Measurements from ENCODE around the gene BRD2.

BRD2 gene

DNA sequence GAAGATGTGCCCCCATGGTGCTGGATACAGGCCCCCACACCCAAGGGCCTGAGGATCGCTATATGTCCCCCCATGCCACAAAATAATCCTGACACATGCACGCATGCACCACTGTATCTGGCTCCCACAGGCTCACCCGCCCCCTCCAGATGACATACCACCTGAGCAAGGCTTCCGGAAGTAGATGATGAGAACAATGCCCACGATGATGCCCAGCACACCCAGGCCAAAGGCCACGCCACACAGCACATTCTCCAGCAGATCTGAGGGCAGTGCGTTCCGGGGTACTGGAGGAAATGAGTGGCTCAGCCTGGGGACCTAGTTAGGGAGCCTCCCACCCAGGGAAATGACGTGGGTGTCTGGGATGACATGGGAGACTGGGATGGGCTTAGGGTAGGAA is 19.3 kb upstream of the BRD2 start:
- DNase-seq (ENCODE audit: low spot score): no peak

DNA sequence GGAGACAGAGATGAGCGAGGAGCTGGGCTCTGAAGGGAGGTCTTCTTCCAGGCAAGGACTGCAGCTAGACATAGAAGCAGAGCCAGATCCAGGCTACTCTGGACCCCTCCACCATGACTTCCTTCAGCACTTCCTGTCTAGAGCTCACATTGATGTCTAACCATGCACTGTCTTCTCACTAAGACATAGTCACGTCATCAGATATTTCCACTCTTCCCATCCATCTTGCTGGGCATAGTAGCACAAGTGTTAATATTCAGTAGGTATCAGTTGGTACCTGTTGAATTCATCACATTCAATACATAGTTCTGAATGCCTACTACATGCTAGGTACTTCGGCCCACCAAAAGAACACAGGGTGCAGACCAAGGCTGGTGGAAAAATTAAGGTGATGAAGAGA is 18.4 kb upstream of the BRD2 start:
- no peak for DNase-seq (ENCODE audit: low spot score)

DNA sequence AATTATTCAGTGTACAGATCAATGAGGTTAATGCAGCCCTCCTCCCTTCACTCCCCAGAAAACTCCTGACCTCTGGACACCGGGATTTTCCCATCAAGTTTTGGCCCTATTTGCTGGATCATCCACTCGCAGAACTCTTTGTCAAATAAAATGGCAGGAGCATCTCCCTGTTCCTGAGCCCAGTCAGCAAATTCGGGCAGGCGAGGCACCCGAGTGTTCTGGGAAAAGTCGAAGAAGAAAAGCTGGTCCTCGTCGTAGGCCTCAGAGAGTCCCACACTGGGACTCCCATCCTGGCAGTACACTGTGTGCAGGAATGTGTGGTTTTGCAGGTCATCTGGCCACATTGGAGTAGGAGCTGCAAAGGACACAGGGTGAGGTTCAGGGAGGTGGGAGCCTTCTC is 17.9 kb upstream of the BRD2 start:
- no peak for DNase-seq (ENCODE audit: low spot score)

DNA sequence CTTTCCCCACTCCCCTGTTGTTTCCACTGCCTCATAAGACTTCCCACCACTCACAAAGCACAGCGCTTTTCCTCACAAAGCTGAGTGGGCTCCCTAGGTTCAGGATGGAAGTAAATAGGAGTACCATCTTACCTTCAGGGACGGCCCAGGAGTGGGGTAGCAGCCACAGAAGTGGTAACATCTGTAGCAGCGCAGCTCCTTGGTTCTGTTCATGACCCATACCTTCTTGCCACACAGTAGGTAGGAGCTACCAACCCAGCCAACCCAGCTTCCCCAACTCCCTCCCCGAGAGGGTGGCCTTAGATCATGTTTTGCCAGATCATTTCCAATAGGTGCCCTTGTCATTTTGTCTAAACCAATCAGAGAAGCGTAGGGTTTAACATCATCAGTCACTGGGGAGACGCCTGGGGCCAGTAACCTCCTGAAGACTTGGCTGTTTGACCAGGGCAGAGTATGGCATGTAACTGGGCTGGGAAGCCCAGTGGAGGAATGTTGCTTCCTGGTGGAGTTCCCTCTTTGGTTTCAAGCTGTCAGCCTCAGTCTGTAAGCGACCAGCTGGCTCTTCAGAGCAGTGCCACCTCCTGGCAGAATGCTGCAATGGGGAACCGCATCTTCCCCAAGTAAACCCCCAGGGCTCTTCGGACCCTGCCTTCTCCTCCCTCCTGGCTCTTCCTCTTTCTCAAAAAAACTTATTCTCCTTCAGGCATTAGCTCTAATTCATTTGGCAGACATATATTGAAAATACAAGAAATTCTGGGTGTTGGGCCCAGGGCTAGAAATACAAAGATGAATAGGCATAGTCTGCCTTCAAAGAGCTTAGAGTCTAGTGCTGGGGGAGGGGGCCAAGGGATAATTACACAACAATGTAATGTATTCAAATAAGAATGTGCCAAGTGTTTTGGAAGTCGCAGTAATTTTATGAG is 15.3 kb upstream of the BRD2 start, which contains the start of gene HLA-DMA:
Gene HLA-DMA (minus strand): TSS at position 281 of the 923 bp plus-strand sequence. CDS start 61 bp downstream, at position 220.
- peak; percentile 98 for DNase-seq (ENCODE audit: low spot score)

DNA sequence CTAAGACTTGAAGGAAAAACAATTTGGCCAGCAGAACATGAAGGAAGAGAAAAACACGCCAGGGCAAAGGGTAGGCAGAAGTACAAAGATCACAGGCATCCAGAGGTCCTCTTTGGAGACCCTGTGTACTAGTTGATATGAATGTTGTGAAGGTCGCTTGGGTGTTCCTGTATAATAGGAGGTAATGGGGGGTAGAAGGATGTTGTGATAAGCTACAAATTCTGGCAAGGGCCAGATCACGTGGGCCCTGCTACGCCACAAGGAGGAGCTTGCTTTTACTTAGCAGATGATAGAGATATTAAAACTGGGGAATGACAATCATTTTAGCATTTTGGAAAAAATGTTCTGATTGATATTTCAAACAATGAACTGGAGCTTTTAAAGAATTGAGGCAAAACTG is 14.6 kb upstream of the BRD2 start:
- no peak for DNase-seq (ENCODE audit: low spot score)

DNA sequence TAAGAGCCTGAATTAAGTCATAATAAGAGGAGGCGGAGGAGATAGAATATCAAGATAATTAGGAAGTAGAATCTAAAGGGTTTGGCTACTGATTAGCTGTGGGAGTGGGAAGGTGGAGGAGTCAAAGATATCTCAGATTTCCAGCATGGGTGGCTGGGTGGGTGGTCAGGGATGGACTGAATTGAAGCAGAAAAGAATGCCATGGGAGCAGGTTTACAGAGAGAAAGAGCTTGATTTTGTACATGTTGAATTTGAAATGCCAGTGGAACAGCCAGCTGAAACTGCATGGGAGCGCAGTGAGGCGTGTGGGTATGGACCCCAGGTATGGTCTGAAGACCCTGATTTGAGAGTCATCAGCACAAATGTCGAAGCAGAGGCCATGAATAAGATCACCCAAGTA is 14.1 kb upstream of the BRD2 start:
- no peak for DNase-seq (ENCODE audit: low spot score)

DNA sequence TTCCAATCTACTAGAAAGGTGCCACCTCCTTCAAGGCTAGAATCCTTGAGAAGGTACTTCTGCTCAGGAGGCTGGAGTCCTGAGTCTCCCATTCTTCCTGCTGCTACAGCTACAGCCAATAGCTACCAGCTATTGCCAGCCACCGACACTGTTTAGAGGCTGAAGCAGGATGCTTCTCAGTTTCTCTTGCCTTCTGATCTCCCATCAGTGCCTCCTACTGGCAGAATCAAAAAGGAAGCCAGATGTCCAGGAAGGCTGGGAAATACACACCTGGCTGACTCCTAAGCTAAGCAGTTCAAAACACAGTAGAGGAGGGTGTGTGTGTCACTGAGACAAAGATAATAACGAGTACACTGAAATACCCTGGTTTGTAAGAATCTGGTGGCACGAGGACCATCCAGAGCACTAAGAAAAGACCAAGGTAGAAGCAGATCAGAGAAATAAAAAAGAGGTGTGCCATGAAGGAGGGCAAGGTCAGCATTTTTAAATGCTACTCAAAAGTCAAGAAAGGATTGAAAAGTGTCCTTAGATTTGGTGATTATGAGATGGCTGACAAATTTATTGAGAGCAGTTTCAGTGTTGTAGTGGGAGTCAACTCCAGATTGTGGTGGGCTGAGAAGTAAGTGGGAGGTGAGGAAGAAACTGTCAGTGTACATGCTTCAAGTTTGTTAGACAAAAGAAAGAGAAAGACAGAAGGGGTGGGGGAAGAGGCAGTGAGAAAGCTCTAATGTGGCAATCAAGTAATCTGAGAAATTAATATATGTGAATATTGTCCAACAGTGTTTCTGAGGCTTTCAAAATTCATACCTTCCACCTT is 13.2 kb upstream of the BRD2 start:
- peak; percentile 55 for DNase-seq (ENCODE audit: low spot score)

DNA sequence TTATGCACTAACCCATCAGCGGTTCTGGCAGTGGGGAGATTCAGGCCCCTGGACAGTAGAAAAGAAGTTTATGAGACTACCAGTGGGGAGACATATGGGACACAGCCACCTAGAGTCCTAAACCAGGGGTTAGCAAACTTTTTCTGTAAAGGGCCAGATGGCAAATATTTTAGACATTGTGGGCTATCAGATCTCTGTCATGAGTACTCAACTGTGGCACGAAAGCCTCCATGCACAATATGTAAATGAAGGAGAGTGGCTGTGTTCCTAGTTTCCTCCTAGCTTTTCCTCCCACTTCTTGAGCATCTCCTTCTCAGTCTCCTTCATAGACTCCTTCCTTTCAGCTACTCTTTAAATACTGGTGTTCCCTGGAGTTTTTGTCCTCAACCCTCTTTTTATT is 12.2 kb upstream of the BRD2 start:
- DNase-seq (ENCODE audit: low spot score): no peak

DNA sequence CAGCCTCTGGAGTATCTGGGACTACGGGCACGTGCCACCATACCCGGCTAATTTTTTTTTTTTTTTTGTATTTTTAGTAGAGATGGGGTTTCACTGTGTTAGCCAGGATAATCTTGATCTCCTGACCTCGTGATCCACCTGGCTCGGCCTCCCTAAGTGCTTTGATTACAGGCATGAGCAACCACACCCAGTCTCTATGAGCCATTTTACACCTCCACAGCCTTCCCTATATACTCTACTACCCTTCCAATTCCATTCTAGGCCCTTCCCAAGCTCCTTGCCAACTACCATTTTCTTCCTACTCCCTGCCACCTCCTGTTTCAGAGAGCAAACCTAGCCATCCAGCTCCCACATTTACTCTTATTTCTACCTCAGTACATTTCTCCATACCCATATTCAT is 7.8 kb upstream of the BRD2 start:
- DNase-seq (ENCODE audit: low spot score): no peak

DNA sequence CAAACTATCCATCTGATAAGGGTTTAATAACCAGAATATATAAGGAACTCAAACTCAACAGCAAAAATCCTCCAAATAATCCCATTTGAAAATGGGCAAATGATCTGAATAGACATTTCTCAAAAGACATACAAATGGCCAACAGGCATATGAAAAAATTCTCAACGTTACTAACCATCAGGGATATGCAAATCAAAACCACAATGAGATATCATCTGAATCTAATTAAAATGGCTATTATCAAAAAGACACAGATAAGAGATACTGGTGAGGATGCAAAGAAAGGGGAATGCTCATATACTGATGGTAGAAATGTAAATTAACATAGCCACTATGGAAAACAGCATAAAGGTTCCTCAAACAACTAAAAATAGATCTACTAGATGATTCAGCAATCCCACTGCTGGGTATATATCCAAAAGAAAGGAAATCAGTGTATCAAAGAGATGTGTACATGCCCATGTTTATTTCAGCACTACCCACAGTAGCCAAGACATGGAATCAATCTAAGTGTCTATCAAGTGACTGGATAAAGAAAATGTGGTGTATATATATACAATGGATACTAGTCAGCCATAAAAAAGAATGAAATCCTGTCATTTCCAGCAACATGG is 6.1 kb upstream of the BRD2 start:
- DNase-seq (ENCODE audit: low spot score): no peak

DNA sequence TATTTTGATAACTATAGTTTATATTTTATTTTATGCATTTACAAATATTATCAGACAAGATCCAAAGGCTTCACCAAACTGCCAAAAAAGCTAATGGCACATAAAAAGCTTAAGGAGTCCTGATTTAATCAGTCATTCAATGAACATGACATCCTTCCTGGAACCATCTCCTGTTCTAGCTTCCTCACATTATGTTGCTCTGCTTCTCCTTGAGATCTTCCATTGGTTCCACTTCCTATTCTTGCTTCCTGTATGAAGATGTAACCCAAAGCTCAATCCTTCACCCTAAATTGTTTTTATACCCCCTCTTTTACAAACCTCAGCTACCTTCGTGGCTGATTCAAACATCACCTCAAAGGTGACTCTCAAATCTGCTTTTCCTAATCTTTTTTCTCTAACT is 4.5 kb upstream of the BRD2 start:
- no peak for DNase-seq (ENCODE audit: low spot score)

DNA sequence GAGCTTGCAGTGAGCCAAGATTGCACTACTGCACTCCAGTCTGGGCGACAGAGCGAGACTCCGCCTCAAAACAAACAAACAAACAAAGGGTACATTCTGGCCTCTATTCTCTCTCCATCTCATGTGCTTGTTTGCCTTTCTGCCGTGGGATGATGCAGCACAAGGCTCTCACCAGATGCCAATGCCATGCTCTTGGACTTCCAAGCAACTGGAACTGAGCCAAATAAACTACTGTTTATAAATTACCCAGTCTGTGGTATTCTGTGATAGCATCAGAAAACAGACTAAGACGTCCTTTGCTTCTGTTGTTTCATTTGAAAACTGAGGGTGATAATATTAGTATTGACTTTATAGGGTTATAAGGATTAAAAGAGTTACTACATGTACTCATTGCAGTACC is 3.6 kb upstream of the BRD2 start:
- DNase-seq (ENCODE audit: low spot score): no peak

DNA sequence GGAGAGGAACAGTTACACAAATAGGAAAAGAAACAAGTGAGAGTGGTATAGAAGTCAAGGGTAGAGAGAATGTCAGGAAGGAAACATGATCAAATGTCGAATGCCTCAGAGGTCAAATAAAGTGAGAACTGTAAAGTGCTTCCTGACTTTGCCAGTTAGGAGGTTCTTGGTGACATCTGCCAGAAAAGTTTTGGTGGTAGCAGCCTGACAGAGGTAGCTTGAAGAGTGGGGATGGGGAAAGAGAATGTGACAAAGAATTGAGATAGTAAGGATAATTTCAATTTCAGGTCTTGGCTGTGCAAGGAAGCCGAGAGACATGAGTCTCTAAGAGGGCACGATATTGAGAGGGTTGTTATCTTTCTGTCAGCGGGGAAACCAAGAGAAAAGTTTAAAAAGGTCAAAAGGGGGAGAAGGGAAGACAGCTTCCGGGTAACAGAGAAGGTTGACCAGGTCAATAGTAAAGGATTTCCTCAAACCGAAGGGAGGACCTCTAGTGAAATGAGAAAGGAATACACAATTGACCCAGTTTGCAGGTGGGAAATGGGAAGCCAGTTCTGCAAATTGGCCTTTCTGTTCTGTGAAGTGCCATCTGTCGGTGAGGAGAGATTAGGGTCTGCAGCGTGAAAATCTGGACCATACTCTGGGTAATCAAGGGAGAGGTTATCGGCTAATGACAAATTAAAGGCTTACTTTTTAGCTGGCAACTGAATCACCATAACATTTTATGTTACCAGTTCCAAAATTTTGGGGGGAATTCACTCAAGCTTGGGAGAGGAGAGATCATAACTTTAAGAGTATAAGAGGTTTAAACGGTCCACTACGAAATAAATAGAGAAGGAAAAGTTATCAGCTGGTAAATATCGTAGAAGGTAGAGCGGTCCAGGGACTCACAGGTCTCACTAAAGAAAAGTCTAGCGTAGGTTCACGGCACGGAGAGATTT is 973 bp upstream of the BRD2 start:
- peak; percentile 70 for DNase-seq (ENCODE audit: low spot score)

DNA sequence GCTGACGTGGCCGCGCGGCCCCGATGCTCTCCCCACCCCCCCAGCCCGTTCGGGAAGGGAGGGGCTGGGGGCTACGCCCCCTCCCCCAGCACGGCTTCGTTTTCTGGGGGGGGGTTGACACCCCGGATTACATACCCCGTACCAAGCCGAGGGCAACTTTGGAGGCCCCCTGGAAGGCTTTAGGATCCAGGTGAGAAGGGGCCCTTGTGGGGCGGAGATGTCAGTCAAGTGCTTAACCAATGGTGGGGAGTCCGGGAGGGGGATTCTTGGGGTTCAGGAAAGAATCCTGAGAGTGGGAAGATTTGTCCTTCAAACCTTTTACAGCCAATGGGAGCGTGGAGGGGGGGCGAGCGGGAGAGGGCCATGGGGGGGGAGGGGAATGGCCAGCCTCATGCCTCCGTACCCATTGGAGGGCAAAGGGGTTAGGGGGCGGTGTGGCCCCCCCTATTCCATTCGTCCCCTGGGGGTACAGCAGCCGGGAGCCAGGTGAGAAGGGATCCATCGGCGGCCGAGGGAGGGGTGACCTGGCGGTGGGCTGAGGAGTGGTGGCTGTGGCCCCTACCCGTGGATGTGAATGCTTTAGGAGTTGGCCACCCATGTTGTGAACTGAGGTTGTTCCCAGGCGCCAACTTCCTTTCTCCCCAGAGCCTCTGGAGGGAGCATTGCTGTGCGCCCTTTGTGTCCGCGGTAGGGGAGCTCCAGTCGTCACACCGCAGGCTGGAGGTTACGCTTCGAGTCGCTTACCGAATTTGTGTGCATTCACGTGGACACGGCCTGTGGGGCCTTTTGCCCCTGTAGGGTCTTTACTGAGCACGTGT is 682 bp downstream of the BRD2 start:
- peak; percentile 79 for DNase-seq (ENCODE audit: low spot score)

DNA sequence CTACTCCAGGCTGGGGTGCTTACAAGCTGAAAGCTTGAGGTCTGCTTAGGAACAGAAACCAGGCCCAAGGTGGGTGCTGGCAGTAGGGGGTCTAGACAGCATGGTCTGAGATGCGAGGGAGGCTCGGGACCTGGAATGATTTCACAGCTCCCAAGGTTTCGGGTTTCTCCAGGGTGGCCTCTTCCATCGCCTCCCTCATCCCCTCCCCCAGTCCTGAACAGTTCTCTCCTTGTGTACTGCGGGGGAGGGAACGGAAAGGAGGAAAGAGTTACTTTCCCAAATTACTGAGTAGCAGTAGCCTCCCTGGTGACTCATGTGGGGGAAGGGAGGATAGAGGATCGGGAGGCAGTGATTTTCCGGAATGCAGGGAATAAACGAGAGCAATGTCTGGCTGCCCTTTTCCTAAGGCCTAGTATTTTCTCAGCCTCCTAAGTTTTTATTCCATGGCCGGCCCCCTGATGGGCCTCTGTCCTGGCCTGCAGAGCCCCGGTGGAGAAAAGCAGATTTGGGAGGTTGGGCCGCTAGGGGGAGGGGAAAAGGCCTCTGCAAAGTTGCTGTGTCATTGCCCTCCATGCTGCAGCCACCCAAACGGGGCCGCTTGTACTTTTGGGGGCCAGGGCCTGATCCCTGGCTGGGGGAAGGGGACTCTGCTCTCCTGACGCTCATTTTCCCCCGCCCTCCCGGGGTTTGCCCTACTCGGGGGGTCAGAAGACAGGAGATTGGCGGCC is 1.5 kb downstream of the BRD2 start:
- DNase-seq (ENCODE audit: low spot score): peak; percentile 96

DNA sequence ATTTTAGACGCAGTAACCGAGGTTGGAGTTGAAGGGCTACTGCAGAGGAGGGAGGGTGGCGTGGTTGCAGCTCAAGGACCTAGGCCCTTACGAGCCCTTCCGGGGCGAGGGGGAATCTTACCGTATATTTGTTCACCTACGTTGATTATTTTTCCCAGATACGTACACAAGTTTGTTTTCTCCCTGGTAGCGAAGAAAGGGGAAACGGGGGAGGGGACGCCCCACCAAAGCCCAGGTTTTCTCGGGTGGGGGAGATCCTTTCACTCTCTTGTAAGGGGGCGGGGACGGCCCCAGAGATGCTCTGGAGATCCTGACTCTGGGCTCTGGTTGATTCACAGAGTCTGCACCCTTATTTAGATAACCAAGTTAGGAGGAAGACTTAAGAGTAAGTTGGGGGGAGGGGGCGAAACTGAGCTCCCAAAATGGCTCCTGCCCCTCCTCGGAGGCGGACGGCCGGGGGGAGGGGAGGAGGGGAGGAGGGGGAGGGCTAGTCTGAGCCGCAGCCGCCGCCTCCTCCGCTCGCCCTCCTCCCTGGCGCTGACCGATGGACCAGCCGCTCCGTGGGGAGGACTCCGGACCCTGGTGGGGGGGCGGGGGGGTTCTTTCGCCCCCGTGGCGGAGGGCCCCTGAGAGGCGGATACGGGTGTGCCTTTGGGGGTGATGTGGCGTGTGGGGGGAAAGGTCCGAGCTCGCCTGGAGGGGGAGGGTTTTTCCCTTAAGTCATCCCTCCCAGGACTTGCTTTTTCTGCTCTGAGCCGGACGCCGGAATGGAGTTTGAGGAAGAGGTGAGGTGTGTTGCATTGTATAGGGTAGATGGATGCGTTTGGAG is 2.2 kb downstream of the BRD2 start:
- peak; percentile 92 for DNase-seq (ENCODE audit: low spot score)

DNA sequence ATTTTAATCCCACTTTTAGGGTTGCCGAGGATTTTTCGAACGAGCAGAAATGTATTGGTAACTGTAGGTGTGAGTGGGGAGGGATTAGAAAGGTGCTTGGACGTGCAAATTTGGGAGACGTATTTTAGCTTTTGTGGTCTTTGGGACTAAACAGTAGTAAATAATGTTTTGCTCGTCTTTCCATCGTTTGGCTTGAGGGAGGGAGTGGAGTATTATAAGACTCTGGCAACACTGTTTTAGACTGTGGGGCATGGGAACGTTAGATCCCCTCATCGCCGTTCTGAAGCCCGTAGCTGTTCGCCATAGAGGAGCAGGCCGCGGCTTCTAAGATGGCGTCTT is 2.8 kb downstream of the BRD2 start:
- no peak for DNase-seq (ENCODE audit: low spot score)

DNA sequence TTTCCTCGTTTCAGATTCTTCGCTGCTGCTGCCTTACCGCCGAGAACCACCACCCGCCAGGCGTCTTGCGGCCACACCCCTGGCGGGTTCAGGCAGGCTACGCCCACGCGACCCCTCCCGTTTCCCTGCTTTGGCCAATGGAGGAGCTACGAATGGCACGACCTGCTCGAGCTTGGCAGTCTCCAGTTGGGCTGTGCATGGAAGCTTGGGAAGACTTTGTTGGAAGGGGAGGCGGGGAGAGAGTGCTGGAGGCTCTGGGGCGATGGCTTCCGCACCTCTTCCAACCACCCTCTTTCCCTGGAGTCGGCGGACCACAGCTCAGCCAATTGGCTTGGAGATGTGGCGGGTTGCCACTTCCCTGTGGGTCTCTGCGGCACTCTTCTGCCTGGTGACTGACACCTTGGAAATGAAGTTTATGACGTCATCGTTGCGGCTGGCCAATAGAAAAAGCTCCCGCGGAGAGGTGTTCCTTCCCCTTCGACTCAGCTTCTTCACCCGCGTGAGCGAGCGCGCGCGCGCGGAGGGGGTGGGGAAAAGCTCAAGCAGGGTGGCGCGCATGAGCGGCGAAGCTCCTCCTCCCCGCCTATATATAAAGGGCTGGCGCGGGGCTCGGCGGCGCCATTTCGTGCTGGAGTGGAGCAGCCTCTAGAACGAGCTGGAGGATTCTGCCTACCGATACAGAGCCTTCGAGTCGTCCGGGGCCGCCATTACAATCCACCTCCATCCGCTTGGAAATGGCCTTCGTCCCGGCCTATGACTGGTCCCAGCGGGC is 3.4 kb downstream of the BRD2 start:
- DNase-seq (ENCODE audit: low spot score): peak; percentile 100

All from kidney tubule cell (primary cell).